Loucy (cell line): ENCODE results near the gene PTOV1.

Experiments used
- EZH2phosphoT487 ChIP-seq: fragments of 200-600 bp; IDR thresholded peaks from 2 replicates; pipeline ENCODE4 v1.6.1; 2018; ENCODE audit warnings: antibody characterized with exemption, mild to moderate bottlenecking, moderate library complexity, borderline replicate concordance
- TF ChIP-seq, protein P1 (sequence below): fragments of 200-600 bp; sonication (generic); conservative IDR thresholded peaks from 2 replicates; pipeline ENCODE4 v1.5.1; 2014; ENCODE audit warnings: mild to moderate bottlenecking, antibody characterized with exemption, low read length

DNA sequence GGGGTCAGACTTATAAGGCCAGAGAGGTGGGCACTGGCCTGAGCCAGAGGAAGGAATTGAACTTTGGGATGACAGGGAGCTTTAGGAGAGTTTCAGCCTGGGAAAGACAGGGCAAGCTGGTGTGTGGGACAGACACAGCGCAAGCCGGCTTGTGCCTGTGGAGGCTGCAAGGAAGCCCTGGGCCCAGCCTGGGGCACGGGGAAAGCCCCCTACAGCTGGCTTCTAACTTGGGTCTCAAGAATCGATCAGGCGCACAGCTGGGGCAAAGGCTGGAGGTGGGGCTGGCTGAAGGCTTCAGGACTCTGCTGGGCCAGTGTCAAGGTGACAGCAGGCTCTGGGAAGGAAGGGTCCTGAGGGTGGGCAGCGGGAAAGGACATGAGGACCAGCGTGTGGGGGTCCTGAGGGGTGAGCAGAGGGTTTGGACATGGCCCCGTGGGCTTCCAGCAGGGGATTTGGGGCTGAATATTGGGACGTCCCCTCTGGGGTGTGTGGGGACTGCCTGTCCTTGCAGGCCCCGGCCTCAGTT is 3.0 kb downstream of the PTOV1 start:
- TF ChIP-seq, protein P1, sequence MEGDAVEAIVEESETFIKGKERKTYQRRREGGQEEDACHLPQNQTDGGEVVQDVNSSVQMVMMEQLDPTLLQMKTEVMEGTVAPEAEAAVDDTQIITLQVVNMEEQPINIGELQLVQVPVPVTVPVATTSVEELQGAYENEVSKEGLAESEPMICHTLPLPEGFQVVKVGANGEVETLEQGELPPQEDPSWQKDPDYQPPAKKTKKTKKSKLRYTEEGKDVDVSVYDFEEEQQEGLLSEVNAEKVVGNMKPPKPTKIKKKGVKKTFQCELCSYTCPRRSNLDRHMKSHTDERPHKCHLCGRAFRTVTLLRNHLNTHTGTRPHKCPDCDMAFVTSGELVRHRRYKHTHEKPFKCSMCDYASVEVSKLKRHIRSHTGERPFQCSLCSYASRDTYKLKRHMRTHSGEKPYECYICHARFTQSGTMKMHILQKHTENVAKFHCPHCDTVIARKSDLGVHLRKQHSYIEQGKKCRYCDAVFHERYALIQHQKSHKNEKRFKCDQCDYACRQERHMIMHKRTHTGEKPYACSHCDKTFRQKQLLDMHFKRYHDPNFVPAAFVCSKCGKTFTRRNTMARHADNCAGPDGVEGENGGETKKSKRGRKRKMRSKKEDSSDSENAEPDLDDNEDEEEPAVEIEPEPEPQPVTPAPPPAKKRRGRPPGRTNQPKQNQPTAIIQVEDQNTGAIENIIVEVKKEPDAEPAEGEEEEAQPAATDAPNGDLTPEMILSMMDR: no peak
- no peak for TF ChIP-seq EZH2phosphoT487
